ENCODE measurements around the gene GRWD1.
A peak's percentile ranks its signal among the peaks of the same experiment; 100 is the strongest.
"Not testable (repeated sequence)": the region's sequence is repeated elsewhere in the genome, so short reads cannot be mapped to it uniquely, and the experiment has no call there.

GRWD1 gene

GRCh38 chr19:48487544-48487943, 41.8 kb downstream of the GRWD1 start:
- H3K27ac ChIP-seq (ENCODE audit: insufficient read depth, low read length, poor library complexity, severe bottlenecking), result no peak overlapping the region
- H3K4me1 ChIP-seq (ENCODE audit: control insufficient read depth, insufficient read depth, low read length, poor library complexity, severe bottlenecking), result peaks cover 18% of the 10 kb centered on the region
- H3K36me3 ChIP-seq (ENCODE audit: control insufficient read depth, insufficient read depth, low read length), result no peaks in the 10 kb centered on the region
- peaks cover 3% of the 10 kb centered on the region for H3K27me3 ChIP-seq (replicated peaks; ENCODE audit: control insufficient read depth, insufficient read depth, low read length, poor library complexity, severe bottlenecking)
- H3K9me3 ChIP-seq (ENCODE audit: control insufficient read depth, low read length), result no peaks in the 10 kb centered on the region
- DNase-seq, result no peak
- H3K4me3 ChIP-seq (ENCODE audit: insufficient read depth, low read depth, low read length, poor library complexity, severe bottlenecking), result no peak overlapping the region

- H3K9me3 ChIP-seq (ENCODE audit: control insufficient read depth, low read length), result no peaks in the 10 kb centered on the region
- H3K27me3 ChIP-seq (replicated peaks; ENCODE audit: control insufficient read depth, insufficient read depth, low read length, poor library complexity, severe bottlenecking), result peaks cover 3% of the 10 kb centered on the region
- DNase-seq, result no peak
- no peak overlapping the region for H3K27ac ChIP-seq (ENCODE audit: insufficient read depth, low read length, poor library complexity, severe bottlenecking)
- no peaks in the 10 kb centered on the region for H3K36me3 ChIP-seq (ENCODE audit: control insufficient read depth, insufficient read depth, low read length)
- H3K4me1 ChIP-seq (ENCODE audit: control insufficient read depth, insufficient read depth, low read length, poor library complexity, severe bottlenecking), result peaks cover 20% of the 10 kb centered on the region
- no peak overlapping the region for H3K4me3 ChIP-seq (ENCODE audit: insufficient read depth, low read depth, low read length, poor library complexity, severe bottlenecking)
Observed at GRCh38 chr19:48487948-48488347, 42.2 kb downstream of the GRWD1 start.

- H3K4me1 ChIP-seq (ENCODE audit: control insufficient read depth, insufficient read depth, low read length, poor library complexity, severe bottlenecking), result peaks cover 21% of the 10 kb centered on the region
- H3K27me3 ChIP-seq (replicated peaks; ENCODE audit: control insufficient read depth, insufficient read depth, low read length, poor library complexity, severe bottlenecking); H3K9me3 ChIP-seq (ENCODE audit: control insufficient read depth, low read length); H3K4me3 ChIP-seq (ENCODE audit: insufficient read depth, low read depth, low read length, poor library complexity, severe bottlenecking); H3K27ac ChIP-seq (ENCODE audit: insufficient read depth, low read length, poor library complexity, severe bottlenecking); DNase-seq; H3K36me3 ChIP-seq (ENCODE audit: control insufficient read depth, insufficient read depth, low read length): not testable (repeated sequence)
Observed at GRCh38 chr19:48488478-48488877, 42.7 kb downstream of the GRWD1 start.

GRCh38 chr19:48489608-48490216, 43.9 kb downstream of the GRWD1 start:
- Histone ChIP-seq H3K36me3 (ENCODE audit: control insufficient read depth, insufficient read depth, low read length) (no peaks in the 10 kb centered on the region), H3K4me1 (ENCODE audit: control insufficient read depth, insufficient read depth, low read length, poor library complexity, severe bottlenecking) (peaks cover 26% of the 10 kb centered on the region), H3K27ac (ENCODE audit: insufficient read depth, low read length, poor library complexity, severe bottlenecking) (no peak overlapping the region), H3K9me3 (ENCODE audit: control insufficient read depth, low read length) (no peaks in the 10 kb centered on the region), H3K27me3 (replicated peaks; ENCODE audit: control insufficient read depth, insufficient read depth, low read length, poor library complexity, severe bottlenecking) (peaks cover 5% of the 10 kb centered on the region), H3K4me3 (ENCODE audit: insufficient read depth, low read depth, low read length, poor library complexity, severe bottlenecking) (no peak overlapping the region)
- peak; percentile 60 to 66 (median 60) for DNase-seq

- H3K27me3 ChIP-seq (replicated peaks; ENCODE audit: control insufficient read depth, insufficient read depth, low read length, poor library complexity, severe bottlenecking), result peaks cover 5% of the 10 kb centered on the region
- H3K27ac ChIP-seq (ENCODE audit: insufficient read depth, low read length, poor library complexity, severe bottlenecking), result no peak overlapping the region
- no peaks in the 10 kb centered on the region for H3K36me3 ChIP-seq (ENCODE audit: control insufficient read depth, insufficient read depth, low read length)
- H3K9me3 ChIP-seq (ENCODE audit: control insufficient read depth, low read length), result no peaks in the 10 kb centered on the region
- H3K4me1 ChIP-seq (ENCODE audit: control insufficient read depth, insufficient read depth, low read length, poor library complexity, severe bottlenecking), result peaks cover 26% of the 10 kb centered on the region
- no peak overlapping the region for H3K4me3 ChIP-seq (ENCODE audit: insufficient read depth, low read depth, low read length, poor library complexity, severe bottlenecking)
- peak; percentile 49 to 60 (median 51) for DNase-seq
Observed at GRCh38 chr19:48490981-48491792, 45.4 kb downstream of the GRWD1 start.

GRCh38 chr19:48491793-48492123, 46.0 kb downstream of the GRWD1 start:
- Histone ChIP-seq H3K27me3 (replicated peaks; ENCODE audit: control insufficient read depth, insufficient read depth, low read length, poor library complexity, severe bottlenecking) (peaks cover 7% of the 10 kb centered on the region), H3K4me3 (ENCODE audit: insufficient read depth, low read depth, low read length, poor library complexity, severe bottlenecking) (no peak overlapping the region), H3K9me3 (ENCODE audit: control insufficient read depth, low read length) (no peaks in the 10 kb centered on the region), H3K27ac (ENCODE audit: insufficient read depth, low read length, poor library complexity, severe bottlenecking) (no peak overlapping the region), H3K36me3 (ENCODE audit: control insufficient read depth, insufficient read depth, low read length) (no peaks in the 10 kb centered on the region), H3K4me1 (ENCODE audit: control insufficient read depth, insufficient read depth, low read length, poor library complexity, severe bottlenecking) (peaks cover 26% of the 10 kb centered on the region)
- no peak for DNase-seq

GRCh38 chr19:48492925-48493717, 47.3 kb downstream of the GRWD1 start:
- no peaks in the 10 kb centered on the region for H3K36me3 ChIP-seq (ENCODE audit: control insufficient read depth, insufficient read depth, low read length)
- H3K27ac ChIP-seq (ENCODE audit: insufficient read depth, low read length, poor library complexity, severe bottlenecking), result no peak overlapping the region
- H3K9me3 ChIP-seq (ENCODE audit: control insufficient read depth, low read length), result no peaks in the 10 kb centered on the region
- peaks cover 12% of the 10 kb centered on the region for H3K27me3 ChIP-seq (replicated peaks; ENCODE audit: control insufficient read depth, insufficient read depth, low read length, poor library complexity, severe bottlenecking)
- H3K4me1 ChIP-seq (ENCODE audit: control insufficient read depth, insufficient read depth, low read length, poor library complexity, severe bottlenecking), result peaks cover 26% of the 10 kb centered on the region
- peak overlapping the region; percentile 51 for H3K4me3 ChIP-seq (ENCODE audit: insufficient read depth, low read depth, low read length, poor library complexity, severe bottlenecking)
- peak; percentile 71 to 79 (median 73) for DNase-seq

GRCh38 chr19:48493718-48494401, 48.1 kb downstream of the GRWD1 start:
- H3K27me3 ChIP-seq (replicated peaks; ENCODE audit: control insufficient read depth, insufficient read depth, low read length, poor library complexity, severe bottlenecking), result peaks cover 12% of the 10 kb centered on the region
- H3K4me3 ChIP-seq (ENCODE audit: insufficient read depth, low read depth, low read length, poor library complexity, severe bottlenecking), result peak overlapping the region; percentile 51
- H3K27ac ChIP-seq (ENCODE audit: insufficient read depth, low read length, poor library complexity, severe bottlenecking), result no peak overlapping the region

GRCh38 chr19:48495396-48495795, 49.6 kb downstream of the GRWD1 start:
- no peak for DNase-seq
- no peak overlapping the region for H3K4me3 ChIP-seq (ENCODE audit: insufficient read depth, low read depth, low read length, poor library complexity, severe bottlenecking)
- no peak overlapping the region for H3K27ac ChIP-seq (ENCODE audit: insufficient read depth, low read length, poor library complexity, severe bottlenecking)
- peaks cover 26% of the 10 kb centered on the region for H3K4me1 ChIP-seq (ENCODE audit: control insufficient read depth, insufficient read depth, low read length, poor library complexity, severe bottlenecking)
- H3K27me3 ChIP-seq (replicated peaks; ENCODE audit: control insufficient read depth, insufficient read depth, low read length, poor library complexity, severe bottlenecking), result peaks cover 12% of the 10 kb centered on the region
- H3K36me3 ChIP-seq (ENCODE audit: control insufficient read depth, insufficient read depth, low read length), result no peaks in the 10 kb centered on the region
- H3K9me3 ChIP-seq (ENCODE audit: control insufficient read depth, low read length), result no peaks in the 10 kb centered on the region

More at GRCh38 chr19:48493718-48494401, 48.1 kb downstream of the GRWD1 start:
- Histone ChIP-seq H3K4me1 (ENCODE audit: control insufficient read depth, insufficient read depth, low read length, poor library complexity, severe bottlenecking) (peaks cover 26% of the 10 kb centered on the region), H3K36me3 (ENCODE audit: control insufficient read depth, insufficient read depth, low read length) (no peaks in the 10 kb centered on the region), H3K9me3 (ENCODE audit: control insufficient read depth, low read length) (no peaks in the 10 kb centered on the region)
- DNase-seq, result no peak

Measured in effector memory CD4-positive, alpha-beta T cell (primary cell).